Fibroblast of mammary gland (primary cell): ENCODE measurements around the gene PRKN.

Experiments used
- DNase-seq: peaks from one replicate; pipeline ENCODE4 v3.0.0-alpha.2; 2010; ENCODE audit warnings: low read depth
- H3K4me3 ChIP-seq: 2 replicates; pipeline ENCODE4 v1.5.1; 2011; ENCODE audit warnings: low read depth, mild to moderate bottlenecking, low read length, moderate library complexity; ENCODE audit not compliant: control insufficient read depth
- CTCF ChIP-seq: conservative IDR thresholded peaks from 2 replicates; pipeline ENCODE4 v1.5.1; 2011; ENCODE audit warnings: low read depth, low read length, inconsistent platforms; ENCODE audit not compliant: control insufficient read depth, insufficient read depth

The PRKN gene

GRCh38 chr6:161482517-161482858 is 1245.1 kb downstream of the PRKN start:
- no peak for TF ChIP-seq CTCF
- peak; percentile 34 for DNase-seq
- H3K4me3 ChIP-seq = no peak overlapping the region

GRCh38 chr6:161481786-161482516 is 1245.6 kb downstream of the PRKN start:
- no peak for TF ChIP-seq CTCF
- no peak overlapping the region for H3K4me3 ChIP-seq
- peak; percentile 74 for DNase-seq

GRCh38 chr6:161480421-161481155 is 1247.0 kb downstream of the PRKN start:
- no peak overlapping the region for H3K4me3 ChIP-seq
- TF ChIP-seq CTCF = no peak
- DNase-seq = no peak

- TF ChIP-seq CTCF = no peak
- no peak for DNase-seq
- H3K4me3 ChIP-seq = no peak overlapping the region
These were observed 1248.2 kb downstream of the PRKN start for GRCh38 chr6:161479376-161479775.

GRCh38 chr6:161477876-161478425 is 1249.6 kb downstream of the PRKN start:
- no peak overlapping the region for H3K4me3 ChIP-seq
- no peak for TF ChIP-seq CTCF

GRCh38 chr6:161476711-161477110 is 1250.9 kb downstream of the PRKN start:
- no peak overlapping the region for H3K4me3 ChIP-seq
- DNase-seq = peak; percentile 94
- no peak for TF ChIP-seq CTCF

More at GRCh38 chr6:161477876-161478425, 1249.6 kb downstream of the PRKN start:
- no peak for DNase-seq
